ENCODE data around the gene AFM. TPM values are rescaled to one million over a fixed set of nuclear protein-coding genes. Genes with fewer than 3 reads are reported as not detected.

AFM gene
- total and polyA plus RNA-seq, 10 of the 15 experiments (the other 5 are each of a cell fraction or from before 2014, with no cell fraction given) = not detected

GRCh38 chr4:73453701-73454005 lies 27.9 kb upstream of the AFM start:
- no peak overlapping the region for H3K4me3 ChIP-seq
- BruUV-seq (replicated peaks) = no TSS peak
- H4K20me1 ChIP-seq (ENCODE audit: control insufficient read depth, insufficient read depth) = no peaks in the 10 kb centered on the region
- H3K27ac ChIP-seq (ENCODE audit: control insufficient read depth, insufficient read depth) = no peak overlapping the region
- DNase-seq (ENCODE audit: low read depth, low spot score) (no peak), FAIRE-seq (no peak), ATAC-seq (no peak)
- no peaks in the 10 kb centered on the region for H3K4me1 ChIP-seq (ENCODE audit: control insufficient read depth, insufficient read depth, low read length)
- no peaks in the 10 kb centered on the region for H3K27me3 ChIP-seq (replicated peaks in 1 of 2; ENCODE audit: control insufficient read depth in 2 of 2, insufficient read depth in 2 of 2, low read length in 1 of 2)
- RAD21 ChIA-PET (ENCODE audit: unreplicated experiment) = no interaction called here
- H3K4me2 ChIP-seq (ENCODE audit: control insufficient read depth, insufficient read depth) = no peak overlapping the region
- POLR2A ChIA-PET = no interaction called here
- TF ChIP-seq TBL1XR1 (IDR thresholded peaks at IDR 0.05; ENCODE audit: low read depth, low read length) (no peak), SMARCA5 (IDR thresholded peaks at IDR 0.05) (no peak), CREM (IDR thresholded peaks at IDR 0.05; ENCODE audit: low read depth) (no peak), FOS (IDR thresholded peaks at IDR 0.05; ENCODE audit: borderline replicate concordance, extremely low read depth, insufficient read length) (no peak), RB1 (IDR thresholded peaks at IDR 0.05; ENCODE audit: borderline replicate concordance) (no peak), ZBED1 (IDR thresholded peaks at IDR 0.05; ENCODE audit: borderline replicate concordance) (no peak), ZNF217 (IDR thresholded peaks at IDR 0.05) (no peak), NR2C2 (IDR thresholded peaks at IDR 0.05; ENCODE audit: borderline replicate concordance, control insufficient read depth, insufficient read length, low read depth) (no peak), RFX5 (IDR thresholded peaks at IDR 0.05; ENCODE audit: low read depth, low read length) (no peak), ASH2L (IDR thresholded peaks at IDR 0.05; ENCODE audit: borderline replicate concordance, low read depth) (no peak), DPF2 (IDR thresholded peaks at IDR 0.05) (no peak), EED (IDR thresholded peaks at IDR 0.05; ENCODE audit: low read depth) (no peak), HDAC6 (IDR thresholded peaks at IDR 0.05; ENCODE audit: unreplicated experiment) (no peak), STAT1 (conservative IDR thresholded peaks at IDR 0.05) (no peak), TCF7 (IDR thresholded peaks at IDR 0.05; ENCODE audit: borderline replicate concordance) (no peak), IRF5 (IDR thresholded peaks at IDR 0.05; ENCODE audit: borderline replicate concordance) (no peak), JUNB (IDR thresholded peaks at IDR 0.05) (no peak), SREBF1 (IDR thresholded peaks at IDR 0.05; ENCODE audit: low read length) (no peak), ZNF592 (IDR thresholded peaks at IDR 0.05) (no peak), ATF2 (IDR thresholded peaks at IDR 0.05; ENCODE audit: low read length) (no peak)
- CTCF ChIA-PET = no interaction called here
- intact Hi-C loops (cut with micrococcal nuclease; ENCODE audit: unreplicated experiment) (no loop called here), in situ Hi-C loops (cut with MboI) (loop anchor here (10.0 kb wide), 1 partner anchor 61 kb away; no protein-coding TSS in a partner anchor)
- no peak overlapping the region for H3K9ac ChIP-seq (ENCODE audit: control insufficient read depth, insufficient read depth, low read length)
- SMC1A ChIA-PET (ENCODE audit: uncharacterized antibody, unreplicated experiment) = no interaction called here
- H3K79me2 ChIP-seq (ENCODE audit: control insufficient read depth, insufficient read depth, low read length) = no peaks in the 10 kb centered on the region
- H3K36me3 ChIP-seq (ENCODE audit: control insufficient read depth in 2 of 2, insufficient read depth in 2 of 2, low read length in 1 of 2) = no peaks in the 10 kb centered on the region
- no peak overlapping the region for H2AFZ ChIP-seq (ENCODE audit: control insufficient read depth, low read depth, low read length)
- H3K9me3 ChIP-seq (replicated peaks; ENCODE audit: control insufficient read depth, insufficient read depth, low read length) = no peaks in the 10 kb centered on the region
